B cell (primary cell): ENCODE data around the gene TMEM250. TPM values are rescaled to one million over a fixed set of nuclear protein-coding genes. Genes with fewer than 3 reads are reported as not detected.

ENCODE experiments used
- ATAC-seq: fragments of 200-7000 bp; cut with Tn5 transposase; one replicate; pipeline ENCODE4 v1.10.0; 2021; ENCODE audit warnings: low read depth, mild to moderate bottlenecking, moderate number of reproducible peaks, moderate library complexity
- CTCF ChIA-PET: fragments of 350-600 bp; sonication (Branson Sonifier 250); formaldehyde crosslinking; loops from one replicate; lab custom pipeline; 2021; ENCODE audit warnings: antibody characterized with exemption, inconsistent platforms; lab: Charles Lee
- POLR2A ChIA-PET: fragments of 350-600 bp; sonication (Branson Sonifier 250); formaldehyde crosslinking; loops from one replicate; lab custom pipeline; 2021; ENCODE audit warnings: antibody characterized with exemption; lab: Charles Lee
- DNase-seq: peaks from one replicate; pipeline ENCODE4 v3.0.0; 2013
- H2AFZ ChIP-seq: 2 replicates; pipeline ENCODE4 v1.6.1; 2012; ENCODE audit warnings: mild to moderate bottlenecking, low read depth, low read length; ENCODE audit not compliant: insufficient read depth, poor library complexity, severe bottlenecking
- H3K27ac ChIP-seq, 2 donors: 1 replicate in 1 of 2; 2 replicates in 1 of 2; pipeline ENCODE4 v1.5.1; 2012 to 2013; ENCODE audit warnings: low read length in 2 of 2, mild to moderate bottlenecking in 2 of 2, moderate library complexity in 1 of 2
- H3K27me3 ChIP-seq, 4 experiments: fragments of 200-600 bp in 1 of 4; sonication (generic) in 1 of 4; replicated peaks in 1 of 4; 1 replicate in 2 of 4; 2 replicates in 2 of 4; pipeline versions ENCODE4 v1.6.1 to v1.7.0; 2013 to 2016; ENCODE audit warnings: low read length in 3 of 4, mild to moderate bottlenecking in 2 of 4, mixed read lengths in 1 of 4, moderate library complexity in 1 of 4; ENCODE audit not compliant: insufficient read depth in 4 of 4, control insufficient read depth in 3 of 4; ENCODE audit errors: control extremely low read depth in 1 of 4
- H3K36me3 ChIP-seq, 2 experiments: replicated peaks in 1 of 2; 1 replicate in 1 of 2; 2 replicates in 1 of 2; pipeline versions ENCODE4 v1.6.1 to v1.7.1; 2013; ENCODE audit warnings: low read length in 1 of 2; ENCODE audit not compliant: insufficient read depth in 2 of 2, control insufficient read depth in 1 of 2; ENCODE audit errors: control extremely low read depth in 1 of 2, extremely low read depth in 1 of 2
- H3K4me1 ChIP-seq, 2 donors: fragments of 200-600 bp in 1 of 2; sonication (generic) in 1 of 2; 1 replicate in 1 of 2; 2 replicates in 1 of 2; pipeline versions ENCODE4 v1.5.1 to v1.6.1; 2013 to 2017; ENCODE audit warnings: low read length in 2 of 2; ENCODE audit not compliant: control insufficient read depth in 2 of 2, insufficient read depth in 2 of 2
- H3K4me2 ChIP-seq: replicated peaks from 2 replicates; pipeline ENCODE3; 2012; ENCODE audit warnings: mild to moderate bottlenecking, low read depth, low read length; ENCODE audit not compliant: poor library complexity, severe bottlenecking
- H3K4me3 ChIP-seq, 5 experiments: fragments of 200-600 bp in 1 of 5; sonication (generic) in 1 of 5; 1 replicate in 3 of 5; 2 replicates in 2 of 5; pipeline versions ENCODE4 v1.5.1 to v1.7.0; 2011 to 2016; ENCODE audit warnings: low read length in 4 of 5, mild to moderate bottlenecking in 4 of 5, low read depth in 2 of 5, control low read depth in 1 of 5, moderate library complexity in 1 of 5; ENCODE audit not compliant: insufficient read depth in 1 of 5; ENCODE audit errors: control extremely low read depth in 1 of 5, extremely low read depth in 1 of 5
- H3K79me2 ChIP-seq: fragments of 200-600 bp; sonication (generic); one replicate; pipeline ENCODE4 v1.6.0; 2016; ENCODE audit warnings: low read length; ENCODE audit not compliant: control insufficient read depth, insufficient read depth
- H3K9ac ChIP-seq: fragments of 200-600 bp; sonication (generic); 2 replicates; pipeline ENCODE4 v1.6.1; 2017; ENCODE audit warnings: mild to moderate bottlenecking, low read length, moderate library complexity
- H3K9me3 ChIP-seq, 3 donors: one replicate each; pipeline versions ENCODE4 v1.6.1 to v1.7.1; 2013; ENCODE audit warnings: low read length in 2 of 3; ENCODE audit not compliant: control insufficient read depth in 2 of 3, insufficient read depth in 1 of 3; ENCODE audit errors: control extremely low read depth in 1 of 3
- H4K20me1 ChIP-seq: 2 replicates; pipeline ENCODE4 v1.6.0; 2012; ENCODE audit warnings: mild to moderate bottlenecking, low read length; ENCODE audit not compliant: insufficient read depth, control insufficient read depth, poor library complexity, severe bottlenecking
- H3K27ac Mint-ChIP-seq: one replicate; pipeline ENCODE4 v1.8.0; 2021; ENCODE audit warnings: mixed read lengths
- H3K27me3 Mint-ChIP-seq: one replicate; pipeline ENCODE4 v1.8.0; 2021; ENCODE audit warnings: mixed read lengths
- H3K4me1 Mint-ChIP-seq: one replicate; pipeline ENCODE4 v1.8.0; 2021; ENCODE audit warnings: mixed read lengths
- H3K4me3 Mint-ChIP-seq: one replicate; pipeline ENCODE4 v1.8.0; 2021; ENCODE audit warnings: mixed read lengths
- H3K9me3 Mint-ChIP-seq: one replicate; pipeline ENCODE4 v1.8.0; 2022; ENCODE audit warnings: mixed read lengths; ENCODE audit not compliant: insufficient read depth
- EZH2 ChIP-seq: IDR thresholded peaks from 2 replicates; pipeline ENCODE4 v1.6.1; 2012; ENCODE audit warnings: borderline replicate concordance, low read depth, mild to moderate bottlenecking, moderate library complexity, low read length; ENCODE audit not compliant: insufficient read depth, poor library complexity, severe bottlenecking
- WGBS: methylation state at CpG from one replicate; pipeline ENCODE4 v1.1.5; 2013; ENCODE audit warnings: missing lambda C conversion rate; ENCODE audit not compliant: insufficient coverage; 5-methylcytosine and 5-hydroxymethylcytosine counted together
- intact Hi-C: fragments of 100-400 bp; cut with micrococcal nuclease; formaldehyde crosslinking; loops from one replicate; pipeline ENCODE4 v1.10.0; 2022
- polyA plus RNA-seq: library from polyadenylated mRNA; depleted of rRNA; stranded (reverse); fragments of >200 nt; gene quantifications from 2 replicates; pipeline ENCODE4 v1.2.3, GENCODE V29; 2012
- total RNA-seq, 2 donors: library from RNA; stranded (reverse); fragments of 120-200 nt in 1 of 2; gene quantifications; 1 replicate in 1 of 2; 2 replicates in 1 of 2; pipeline versions ENCODE4 v1.2.3 to v1.2.4, GENCODE V29; 2013 to 2022
- TF ChIP-seq, protein P1 (sequence below): fragments of 200-600 bp; IDR thresholded peaks from one replicate; pipeline ENCODE4 v1.8.0; 2022; ENCODE audit warnings: antibody characterized with exemption, mild to moderate bottlenecking

TMEM250 gene
- total and polyA plus RNA-seq, 2 donors (not counting 1 experiment from before 2014, with no cell fraction given): 11.1 to 29.6 TPM

DNA sequence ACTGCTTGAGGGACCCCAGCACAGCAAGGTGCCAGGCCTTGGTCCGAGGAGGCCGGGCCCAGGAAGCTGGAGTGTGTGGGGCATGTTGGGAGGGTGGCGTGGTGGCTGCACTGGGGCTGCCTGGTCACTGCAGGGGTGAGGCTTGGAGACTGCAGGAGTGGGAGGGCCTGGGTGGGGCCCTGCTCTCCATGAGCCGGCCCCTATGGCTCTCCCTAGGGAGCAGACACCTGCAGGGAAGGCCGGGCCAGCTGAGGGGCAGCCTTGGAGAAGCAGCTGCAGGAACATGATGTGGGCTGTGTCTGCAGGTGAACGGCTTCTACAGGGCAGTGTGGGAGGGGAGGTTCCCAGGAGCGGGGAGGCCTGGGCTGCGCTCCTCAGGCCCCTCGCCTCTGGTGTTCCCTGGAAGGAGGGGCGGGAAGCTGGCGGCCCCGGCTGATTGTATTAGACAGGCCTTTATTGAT lies 41.7 kb upstream of the TMEM250 start:
- peaks cover 0 to 3% (median 0%) of the 10 kb centered on the region in 4 experiments for H3K27me3 ChIP-seq
- Mint-ChIP-seq H3K27me3 (peaks cover 14% of the 10 kb centered on the region), H3K4me1 (no peaks in the 10 kb centered on the region), H3K27ac (no peak overlapping the region), H3K4me3 (no peak overlapping the region), H3K9me3 (peaks cover 3% of the 10 kb centered on the region)
- WGBS: 93% methylated on average over 9 of the region's 12 CpGs
- ATAC-seq (no peak), DNase-seq (no peak)
- H3K4me1 ChIP-seq: no peaks in the 10 kb centered on the region
- H3K4me3 ChIP-seq: no peak overlapping the region
- no peaks in the 10 kb centered on the region for H3K36me3 ChIP-seq
- peaks cover 2 to 8% (median 2%) of the 10 kb centered on the region in 3 donors for H3K9me3 ChIP-seq
- CTCF ChIA-PET: interaction anchor here (1.3 kb wide), 1 partner anchor 117 kb away, joined by 3 read pairs; no protein-coding TSS in a partner anchor
- H3K79me2 ChIP-seq: no peaks in the 10 kb centered on the region
- no peak overlapping the region for H3K27ac ChIP-seq
- intact Hi-C loops: no loop called here
- TF ChIP-seq, protein P1, sequence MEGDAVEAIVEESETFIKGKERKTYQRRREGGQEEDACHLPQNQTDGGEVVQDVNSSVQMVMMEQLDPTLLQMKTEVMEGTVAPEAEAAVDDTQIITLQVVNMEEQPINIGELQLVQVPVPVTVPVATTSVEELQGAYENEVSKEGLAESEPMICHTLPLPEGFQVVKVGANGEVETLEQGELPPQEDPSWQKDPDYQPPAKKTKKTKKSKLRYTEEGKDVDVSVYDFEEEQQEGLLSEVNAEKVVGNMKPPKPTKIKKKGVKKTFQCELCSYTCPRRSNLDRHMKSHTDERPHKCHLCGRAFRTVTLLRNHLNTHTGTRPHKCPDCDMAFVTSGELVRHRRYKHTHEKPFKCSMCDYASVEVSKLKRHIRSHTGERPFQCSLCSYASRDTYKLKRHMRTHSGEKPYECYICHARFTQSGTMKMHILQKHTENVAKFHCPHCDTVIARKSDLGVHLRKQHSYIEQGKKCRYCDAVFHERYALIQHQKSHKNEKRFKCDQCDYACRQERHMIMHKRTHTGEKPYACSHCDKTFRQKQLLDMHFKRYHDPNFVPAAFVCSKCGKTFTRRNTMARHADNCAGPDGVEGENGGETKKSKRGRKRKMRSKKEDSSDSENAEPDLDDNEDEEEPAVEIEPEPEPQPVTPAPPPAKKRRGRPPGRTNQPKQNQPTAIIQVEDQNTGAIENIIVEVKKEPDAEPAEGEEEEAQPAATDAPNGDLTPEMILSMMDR: no peak
- no peak for TF ChIP-seq EZH2
- no peak overlapping the region for H3K4me2 ChIP-seq
- H3K9ac ChIP-seq: no peak overlapping the region
- no peak overlapping the region for H2AFZ ChIP-seq
- POLR2A ChIA-PET: no interaction called here
- no peaks in the 10 kb centered on the region for H4K20me1 ChIP-seq

DNA sequence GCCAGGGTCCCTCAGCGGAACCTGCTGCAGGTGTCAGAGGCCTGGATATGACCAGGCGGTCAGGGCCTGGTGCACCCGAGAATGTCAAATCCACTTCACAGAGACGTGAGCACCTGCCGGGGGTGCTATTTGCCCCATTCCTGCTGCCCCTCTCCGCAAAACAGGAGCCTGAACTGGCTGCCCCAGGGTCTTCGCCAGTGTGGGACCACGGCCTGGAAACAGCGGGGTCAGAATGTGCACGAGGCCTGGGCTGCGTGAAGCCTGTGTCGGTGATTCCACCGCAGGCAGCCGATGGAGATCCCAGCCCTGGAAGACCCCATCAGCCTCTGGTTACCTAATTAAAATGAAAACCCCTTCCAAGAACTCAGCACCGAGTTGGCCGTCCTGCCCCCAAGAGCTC lies 41.2 kb upstream of the TMEM250 start:
- Mint-ChIP-seq H3K27me3 (peaks cover 17% of the 10 kb centered on the region), H3K27ac (no peak overlapping the region), H3K9me3 (peaks cover 3% of the 10 kb centered on the region), H3K4me1 (no peaks in the 10 kb centered on the region), H3K4me3 (no peak overlapping the region)
- Histone ChIP-seq H3K36me3 (no peaks in the 10 kb centered on the region), H3K4me3 (no peak overlapping the region), H3K79me2 (no peaks in the 10 kb centered on the region), H2AFZ (no peak overlapping the region), H4K20me1 (no peaks in the 10 kb centered on the region), H3K9ac (no peak overlapping the region), H3K9me3 (peaks cover 2 to 10% (median 2%) of the 10 kb centered on the region in 3 donors), H3K4me1 (no peaks in the 10 kb centered on the region), H3K27ac (no peak overlapping the region), H3K27me3 (peaks cover 0 to 3% (median 0%) of the 10 kb centered on the region in 4 experiments), H3K4me2 (no peak overlapping the region)
- POLR2A ChIA-PET: no interaction called here
- 96% methylated on average over 16 of the region's 16 CpGs for WGBS
- CTCF ChIA-PET: interaction anchor here (1.3 kb wide), 1 partner anchor 118 kb away, joined by 3 read pairs; no protein-coding TSS in a partner anchor
- intact Hi-C loops: no loop called here
- DNase-seq (no peak), ATAC-seq (no peak)
- TF ChIP-seq EZH2: no peak
- TF ChIP-seq, protein P1: no peak
